22Rv1 (cell line): Measurements from ENCODE around the gene PROSER2.

Source experiments
- CTCF ChIP-seq: fragments of 450-650 bp; IDR thresholded peaks from 2 replicates; pipeline ENCODE4 v1.5.1; 2017; ENCODE audit warnings: mild to moderate bottlenecking
- ZFX ChIP-seq: fragments of 450-650 bp; IDR thresholded peaks from 2 replicates; pipeline ENCODE4 v1.6.1; 2017; ENCODE audit warnings: antibody characterized with exemption, borderline replicate concordance

- TF ChIP-seq CTCF (no peak), ZFX (no peak)
Measured at GRCh38 chr10:11822809-11823121, 391 bp upstream of the PROSER2 start.
